ENCODE measurements around the gene ARCN1.

ARCN1 gene

GRCh38 chr11:118572061-118572980, at the start of gene ARCN1:
ARCN1 (plus strand) TSS chr11:118572409; CDS start chr11:118572548, 139 bp downstream.
- DNase-seq (ENCODE audit: low read depth), result peak; percentile 67

- no peak for DNase-seq (ENCODE audit: low read depth)
These were observed 49.6 kb upstream of the ARCN1 start for GRCh38 chr11:118522571-118523072.

- no peak for DNase-seq (ENCODE audit: low read depth)
These were observed 47.9 kb upstream of the ARCN1 start for GRCh38 chr11:118524356-118524755.

DNA sequence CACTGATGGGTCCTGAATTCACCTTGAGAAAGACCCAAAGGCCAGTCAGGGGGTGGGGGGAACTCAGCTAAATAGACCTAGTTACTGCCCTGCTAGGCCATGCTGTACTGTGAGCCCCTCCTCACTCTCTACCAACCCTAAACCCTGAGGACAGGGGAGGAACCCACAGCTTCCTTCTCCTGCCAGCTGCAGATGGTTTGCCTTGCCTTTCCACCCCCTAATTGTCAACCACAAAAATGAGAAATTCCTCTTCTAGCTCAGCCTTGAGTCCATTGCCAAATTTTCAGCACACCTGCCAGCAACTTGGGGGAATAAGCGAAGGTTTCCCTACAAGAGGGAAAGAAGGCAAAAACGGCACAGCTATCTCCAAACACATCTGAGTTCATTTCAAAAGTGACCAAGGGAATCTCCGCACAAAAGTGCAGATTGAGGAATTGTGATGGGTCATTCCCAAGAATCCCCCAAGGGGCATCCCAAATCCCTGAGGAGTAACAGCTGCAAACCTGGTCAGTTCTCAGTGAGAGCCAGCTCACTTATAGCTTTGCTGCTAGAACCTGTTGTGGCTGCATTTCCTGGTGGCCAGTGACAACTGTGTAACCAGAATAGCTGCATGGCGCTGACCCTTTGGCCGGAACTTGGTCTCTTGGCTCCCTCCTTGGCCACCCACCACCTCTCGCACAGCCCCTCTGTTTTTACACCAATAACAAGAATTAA, 47.3 kb upstream of the ARCN1 start:
- no peak for DNase-seq (ENCODE audit: low read depth)

DNA sequence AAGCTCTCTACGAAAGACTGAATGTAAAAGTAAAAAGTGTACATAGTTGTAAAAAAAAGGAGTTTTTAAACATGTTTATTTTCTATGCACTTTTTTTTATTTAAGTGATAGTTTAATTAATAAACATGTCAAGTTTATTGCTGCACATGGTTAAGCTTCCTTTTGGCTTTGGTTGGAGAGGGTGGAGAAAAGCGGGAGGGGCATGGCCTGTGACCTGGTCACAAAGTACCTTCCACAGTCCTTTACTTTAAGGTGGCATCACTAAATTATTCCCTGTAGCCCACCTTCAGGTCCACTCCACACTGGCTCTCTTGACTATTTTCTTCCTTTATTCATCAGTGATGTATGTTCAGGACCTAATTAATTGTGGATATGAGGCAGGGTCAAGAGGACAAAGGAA, 45.5 kb upstream of the ARCN1 start:
- no peak for DNase-seq (ENCODE audit: low read depth)

- DNase-seq (ENCODE audit: low read depth), result no peak
These were observed 45.1 kb upstream of the ARCN1 start, which contains the start of gene TTC36 for GRCh38 chr11:118527109-118527508. TTC36 (plus strand) TSS chr11:118527474; CDS start chr11:118527495, 21 bp downstream.

- no peak for DNase-seq (ENCODE audit: low read depth)
These were observed 43.7 kb upstream of the ARCN1 start for GRCh38 chr11:118528511-118528910.

GRCh38 chr11:118529584-118530175, 42.5 kb upstream of the ARCN1 start:
- DNase-seq (ENCODE audit: low read depth), result no peak

- DNase-seq (ENCODE audit: low read depth), result no peak
These were observed 42.0 kb upstream of the ARCN1 start for GRCh38 chr11:118530180-118530682.

- peak; percentile 39 for DNase-seq (ENCODE audit: low read depth)
These were observed 41.3 kb upstream of the ARCN1 start, which contains the start of gene TMEM25 for GRCh38 chr11:118530683-118531596. TMEM25 (plus strand) TSS chr11:118531192; CDS start chr11:118531802, 610 bp downstream.

DNA sequence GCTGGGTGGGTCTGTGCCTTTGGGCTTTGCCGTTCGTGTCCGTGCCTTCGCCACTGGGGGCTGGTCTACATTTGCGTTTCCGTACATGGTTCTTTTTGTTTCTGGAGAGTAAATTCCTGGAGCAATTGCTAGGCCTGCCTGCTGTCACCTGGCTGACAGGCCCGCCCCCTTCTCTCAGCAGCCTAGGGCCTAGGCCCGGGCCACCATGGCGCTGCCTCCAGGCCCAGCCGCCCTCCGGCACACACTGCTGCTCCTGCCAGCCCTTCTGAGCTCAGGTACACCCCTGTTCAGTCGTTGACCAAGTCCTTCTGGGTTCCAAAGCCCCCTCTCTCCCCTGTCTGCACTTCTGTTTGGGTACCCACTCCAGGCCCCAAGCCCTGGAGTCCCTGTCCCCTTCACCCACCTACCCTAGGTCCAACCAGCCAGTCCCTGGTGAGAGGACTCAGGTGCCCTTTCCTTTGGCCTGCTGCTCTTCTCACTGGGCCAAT, 40.6 kb upstream of the ARCN1 start:
- no peak for DNase-seq (ENCODE audit: low read depth)

DNA sequence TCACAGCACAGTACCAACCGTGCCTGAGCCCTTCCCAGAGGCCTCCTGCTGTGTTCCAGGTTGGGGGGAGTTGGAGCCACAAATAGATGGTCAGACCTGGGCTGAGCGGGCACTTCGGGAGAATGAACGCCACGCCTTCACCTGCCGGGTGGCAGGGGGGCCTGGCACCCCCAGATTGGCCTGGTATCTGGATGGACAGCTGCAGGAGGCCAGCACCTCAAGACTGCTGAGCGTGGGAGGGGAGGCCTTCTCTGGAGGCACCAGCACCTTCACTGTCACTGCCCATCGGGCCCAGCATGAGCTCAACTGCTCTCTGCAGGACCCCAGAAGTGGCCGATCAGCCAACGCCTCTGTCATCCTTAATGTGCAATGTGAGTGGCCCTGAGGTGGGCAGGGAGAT, 40.1 kb upstream of the ARCN1 start:
- DNase-seq (ENCODE audit: low read depth), result no peak

- no peak for DNase-seq (ENCODE audit: low read depth)
These were observed 39.1 kb upstream of the ARCN1 start for GRCh38 chr11:118532852-118533768.

GRCh38 chr11:118533769-118534729, 38.2 kb upstream of the ARCN1 start:
- DNase-seq (ENCODE audit: low read depth), result no peak

DNA sequence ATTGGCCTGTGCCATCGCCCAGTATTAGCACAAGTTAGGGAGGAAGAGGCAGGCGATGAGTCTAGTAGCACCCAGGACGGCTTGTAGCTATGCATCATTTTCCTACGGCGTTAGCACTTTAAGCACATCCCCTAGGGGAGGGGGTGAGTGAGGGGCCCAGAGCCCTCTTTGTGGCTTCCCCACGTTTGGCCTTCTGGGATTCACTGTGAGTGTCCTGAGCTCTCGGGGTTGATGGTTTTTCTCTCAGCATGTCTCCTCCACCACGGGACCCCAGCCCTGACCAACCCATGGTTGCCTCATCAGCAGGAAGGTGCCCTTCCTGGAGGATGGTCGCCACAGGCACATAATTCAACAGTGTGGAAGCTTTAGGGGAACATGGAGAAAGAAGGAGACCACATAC, 36.9 kb upstream of the ARCN1 start:
- DNase-seq (ENCODE audit: low read depth), result no peak

DNA sequence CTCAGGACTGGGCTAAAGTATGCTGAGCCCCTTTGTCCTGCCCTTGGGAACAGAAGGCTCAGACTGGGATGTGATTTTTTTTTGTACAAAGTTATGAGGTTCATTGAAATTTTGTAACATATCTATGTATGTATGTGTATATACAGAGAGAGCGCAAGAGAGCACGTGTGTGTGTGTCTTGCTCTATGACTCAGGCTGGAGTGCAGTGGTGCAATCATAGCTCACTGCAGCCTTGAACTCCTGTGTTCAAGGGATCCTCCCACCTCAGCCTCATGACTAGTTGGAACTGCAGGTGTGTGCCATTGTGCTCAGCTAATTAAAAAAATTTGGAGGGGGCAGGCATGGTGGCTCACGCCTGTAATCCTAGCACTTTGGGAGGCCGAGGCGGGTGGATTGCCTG, 35.5 kb upstream of the ARCN1 start:
- DNase-seq (ENCODE audit: low read depth), result no peak

- DNase-seq (ENCODE audit: low read depth), result no peak
These were observed 34.7 kb upstream of the ARCN1 start for GRCh38 chr11:118537409-118537980.

DNA sequence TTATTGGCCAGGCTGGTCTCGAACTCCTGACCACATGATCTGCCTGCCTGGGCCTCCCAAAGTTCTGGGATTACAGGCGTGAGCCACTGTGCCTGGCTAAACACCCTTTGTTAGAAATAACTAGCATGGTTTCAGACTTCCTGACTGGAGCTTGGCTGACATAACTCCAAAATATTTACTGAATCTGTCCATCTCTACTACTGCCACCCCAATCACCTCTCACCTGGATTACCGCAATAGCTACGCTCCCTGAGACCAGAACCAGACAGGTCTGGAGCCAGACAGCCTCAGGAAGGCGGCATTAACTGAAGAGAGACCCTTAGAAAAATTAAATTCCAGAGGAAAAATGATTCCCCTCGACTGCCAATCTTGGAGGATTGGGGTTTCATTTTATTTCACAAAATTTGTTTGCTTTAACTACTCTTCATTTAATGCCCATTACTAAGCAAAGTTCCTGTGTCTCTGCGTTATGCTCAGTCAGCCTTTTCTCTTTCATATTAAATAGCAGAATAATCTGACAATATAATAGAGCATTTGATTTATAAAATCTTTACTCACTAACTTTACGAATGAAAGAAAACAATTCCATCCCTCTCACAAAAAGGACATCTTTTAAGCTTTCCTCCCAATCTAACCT, 28.1 kb upstream of the ARCN1 start:
- no peak for DNase-seq (ENCODE audit: low read depth)
